Superior temporal gyrus (tissue), 1 donor: ENCODE data around the gene HERC4.
"Not testable (repeated sequence)": the region's sequence is repeated elsewhere in the genome, so short reads cannot be mapped to it uniquely, and the experiment has no call there.

ENCODE experiments used
- DNase-seq: peaks from one replicate; pipeline ENCODE4 v3.0.0-alpha.2; 2016; ENCODE audit errors: extremely low spot score

Gene HERC4

GRCh38 chr10:67969875-67970274 lies 105.2 kb downstream of the HERC4 start:
- no peak for DNase-seq

DNA sequence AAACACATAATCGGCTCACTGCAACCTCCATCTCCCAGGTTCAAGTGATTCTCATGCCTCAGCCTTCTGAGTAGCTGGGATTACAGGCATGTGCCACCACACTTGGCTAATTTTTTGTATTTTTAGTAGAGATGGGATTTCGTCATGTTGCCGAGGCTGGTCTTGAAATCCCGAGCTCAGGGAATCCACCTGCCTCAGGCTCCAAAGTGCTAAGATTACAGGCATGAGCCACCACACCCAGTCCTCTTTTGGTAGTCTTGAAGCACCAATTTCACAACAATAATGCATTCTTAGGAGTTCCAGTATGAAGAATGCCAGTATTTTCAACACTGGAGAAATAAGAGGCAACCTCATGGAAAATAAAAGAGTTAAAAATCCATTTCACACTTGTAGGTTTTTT lies 109.0 kb downstream of the HERC4 start:
- not testable (repeated sequence) for DNase-seq

- no peak for DNase-seq
Measured at GRCh38 chr10:67965456-67965855, 109.6 kb downstream of the HERC4 start.

DNA sequence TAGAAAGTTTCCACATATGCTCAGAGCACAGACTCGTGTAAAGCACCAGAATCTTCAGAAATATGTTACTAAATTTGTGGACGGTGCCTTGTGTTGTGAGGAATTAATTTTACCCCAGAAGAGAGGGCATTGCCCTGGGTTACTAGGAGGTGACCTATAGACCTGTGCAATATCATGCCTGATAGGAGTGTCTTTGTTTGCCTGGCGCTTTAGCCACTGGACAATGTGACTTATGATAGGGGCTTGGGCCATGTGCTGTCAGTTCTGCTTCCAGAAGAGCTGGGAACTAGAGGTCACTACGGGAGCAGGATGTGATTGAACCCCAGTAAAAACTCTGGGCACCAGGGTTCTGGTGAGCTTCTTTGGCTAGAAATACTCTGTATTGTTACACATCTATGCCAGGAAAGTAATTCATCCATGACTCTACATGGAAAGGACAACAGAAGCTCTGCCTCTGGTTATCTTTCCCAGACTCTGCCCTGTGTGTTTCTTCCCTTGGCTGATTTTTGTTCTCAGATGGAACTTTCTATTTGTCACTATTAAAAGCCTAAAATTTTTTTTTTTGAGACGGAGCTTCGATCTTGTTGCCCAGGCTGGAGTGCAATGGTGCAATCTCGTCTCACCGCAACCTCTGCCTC lies 115.1 kb downstream of the HERC4 start:
- no peak for DNase-seq

DNA sequence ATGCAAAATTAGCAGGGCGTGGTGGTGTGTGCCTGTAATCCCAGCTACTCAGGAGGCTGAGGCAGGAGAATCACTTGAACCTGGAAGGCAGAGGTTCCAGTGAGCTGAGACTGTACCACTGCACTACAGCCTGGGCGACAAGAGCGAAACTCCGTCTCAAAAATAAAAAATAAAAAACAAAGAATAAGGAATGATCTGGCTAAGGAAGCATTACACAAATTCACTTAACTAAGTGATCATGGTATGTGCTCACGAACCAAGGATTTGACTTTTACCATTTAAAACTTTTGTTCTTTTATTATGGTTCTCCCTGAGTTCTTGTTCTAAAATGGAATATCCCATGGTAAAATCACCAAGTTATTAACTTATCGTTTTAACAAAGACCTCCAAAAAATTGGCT lies 119.5 kb downstream of the HERC4 start:
- DNase-seq = no peak

DNA sequence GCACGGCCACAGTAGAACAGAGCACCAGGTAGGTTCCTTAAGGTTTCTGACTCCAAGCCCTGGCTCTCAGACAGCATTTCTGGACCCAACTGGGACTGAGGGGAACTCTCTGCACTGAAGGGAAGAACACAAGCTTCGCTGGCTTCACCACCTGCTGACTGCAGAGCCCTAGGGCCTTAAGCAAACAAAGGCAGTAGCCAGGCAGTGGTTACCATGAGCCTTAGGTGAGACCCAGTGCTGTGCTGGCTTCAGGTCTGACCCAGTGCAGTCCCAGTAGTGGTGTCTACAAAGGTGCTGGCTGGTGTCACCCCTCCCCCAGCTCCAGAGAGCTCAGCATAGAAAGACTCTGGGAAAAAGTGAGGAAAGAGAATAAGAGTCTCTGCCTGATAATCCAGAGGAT lies 131.2 kb downstream of the HERC4 start:
- no peak for DNase-seq

DNA sequence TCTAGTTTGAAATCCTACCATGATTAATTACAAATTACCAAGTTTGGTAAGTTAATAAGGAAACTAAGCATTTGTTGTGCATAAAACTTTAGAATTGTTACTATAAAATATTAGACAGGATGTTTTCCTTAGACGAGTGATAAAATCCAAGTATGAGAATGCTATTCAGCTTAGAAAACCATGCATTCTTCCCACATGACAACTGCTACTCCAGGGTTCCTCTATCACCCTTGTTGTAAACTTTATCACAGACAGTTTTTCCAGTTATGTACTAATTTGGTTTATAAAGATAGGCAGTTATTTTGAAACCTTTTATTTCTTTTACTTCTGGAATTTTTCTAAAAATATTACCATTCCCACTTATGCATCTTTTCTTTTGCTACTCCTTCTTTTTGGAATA lies 138.7 kb downstream of the HERC4 start:
- no peak for DNase-seq

GRCh38 chr10:67935223-67935622 lies 139.9 kb downstream of the HERC4 start:
- DNase-seq = no peak

DNA sequence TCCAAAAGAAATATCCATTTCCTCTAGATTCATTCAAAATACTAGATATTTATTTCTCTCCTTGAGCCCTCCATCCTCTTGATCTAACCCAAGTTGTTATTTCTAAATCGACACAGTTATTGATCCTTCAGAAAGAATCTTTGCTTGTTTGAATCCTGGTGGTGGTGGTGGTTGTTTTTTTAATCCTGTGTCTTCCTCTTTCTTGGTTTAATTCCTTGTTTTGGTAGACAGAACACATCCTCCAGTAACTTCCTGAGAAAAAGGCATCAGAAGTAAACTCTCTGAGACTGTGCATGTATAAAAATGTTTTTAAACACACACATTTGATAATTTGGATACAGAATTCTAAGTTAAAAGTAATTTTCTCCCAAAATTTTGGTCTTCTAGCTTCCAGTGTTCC lies 140.7 kb downstream of the HERC4 start:
- DNase-seq = no peak

- DNase-seq = no peak
Measured at GRCh38 chr10:67933199-67933598, 141.9 kb downstream of the HERC4 start.

GRCh38 chr10:67926951-67927350 lies 148.1 kb downstream of the HERC4 start:
- no peak for DNase-seq

DNA sequence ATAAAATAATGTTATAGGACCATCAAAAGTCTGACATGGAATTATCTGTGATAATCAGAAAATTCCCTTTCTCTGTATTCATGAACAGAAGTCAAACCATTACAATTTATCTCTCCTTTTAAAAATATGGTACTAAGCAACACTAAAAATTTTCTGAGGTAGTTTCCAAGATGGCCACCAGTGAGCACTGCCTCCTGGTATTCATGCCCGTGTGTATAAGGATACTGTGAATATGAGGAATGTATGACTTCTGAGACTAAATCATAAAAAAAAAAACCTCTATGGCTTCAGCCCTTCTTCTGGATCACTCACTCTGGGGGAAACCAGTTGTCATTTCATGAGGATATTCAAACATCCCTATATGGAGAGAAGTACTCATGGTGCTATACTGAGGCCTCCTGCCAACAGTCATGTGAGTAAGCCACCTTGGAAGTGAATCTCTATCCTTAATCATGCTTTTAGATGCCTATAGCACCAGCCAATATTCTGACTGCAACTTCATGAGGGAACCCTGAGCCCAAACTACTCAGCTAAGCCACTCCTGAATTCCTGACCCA lies 149.6 kb downstream of the HERC4 start:
- no peak for DNase-seq

GRCh38 chr10:67924136-67924535 lies 150.9 kb downstream of the HERC4 start:
- DNase-seq = no peak

GRCh38 chr10:67923551-67923950 lies 151.5 kb downstream of the HERC4 start:
- DNase-seq = no peak

- DNase-seq = no peak
Measured at GRCh38 chr10:67921065-67921464, 154.0 kb downstream of the HERC4 start.

- DNase-seq = no peak
Measured at GRCh38 chr10:67917679-67918078, 157.4 kb downstream of the HERC4 start.

GRCh38 chr10:67917169-67917568 lies 157.9 kb downstream of the HERC4 start:
- no peak for DNase-seq

DNA sequence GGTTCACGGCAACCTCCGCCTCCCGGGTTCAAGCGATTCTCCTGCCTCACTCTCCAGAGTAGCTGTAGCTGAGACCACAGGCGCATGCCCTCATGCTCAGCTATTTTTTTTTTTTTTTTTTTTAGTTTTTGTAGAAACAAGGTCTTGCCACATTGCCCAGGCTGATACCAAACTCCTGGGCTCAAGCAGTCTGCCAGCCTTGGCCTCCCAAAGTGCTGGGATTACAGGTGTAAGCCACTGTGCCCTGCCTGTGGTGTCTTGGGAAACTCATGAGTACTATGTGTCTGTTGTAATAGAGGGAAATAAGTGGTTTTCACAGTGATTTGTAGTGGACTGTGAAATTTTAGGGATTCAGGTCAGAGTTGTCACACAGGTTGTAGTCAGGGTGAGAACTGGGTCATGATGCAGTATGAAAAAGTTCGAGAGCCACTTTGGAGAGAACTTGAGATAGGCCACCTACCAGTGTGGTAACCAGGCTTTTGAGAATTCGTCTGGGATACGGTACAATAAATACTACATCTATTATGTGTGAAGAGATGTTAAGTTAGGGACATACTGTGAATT lies 160.2 kb downstream of the HERC4 start:
- DNase-seq = no peak

- no peak for DNase-seq
Measured at GRCh38 chr10:67912331-67912946, 162.6 kb downstream of the HERC4 start.

DNA sequence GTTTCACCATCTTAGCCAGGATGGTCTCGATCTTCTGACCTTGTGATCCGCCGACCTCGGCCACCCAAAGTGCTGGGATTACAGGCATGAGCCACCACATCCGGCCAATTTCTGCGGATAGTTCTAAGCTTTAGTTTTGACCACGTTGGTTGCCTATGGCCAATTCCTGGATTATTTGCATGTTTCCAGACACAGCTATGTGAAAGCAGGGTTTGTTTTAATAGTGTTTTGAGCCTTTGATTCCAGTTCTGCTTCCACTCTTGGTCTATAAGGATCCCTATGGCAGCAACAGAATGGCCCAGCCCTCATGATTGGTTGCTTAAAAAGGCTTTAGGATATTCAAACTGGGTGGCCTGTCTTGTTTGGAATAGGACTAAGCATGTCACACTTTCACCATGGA lies 171.5 kb downstream of the HERC4 start:
- no peak for DNase-seq

- no peak for DNase-seq
Measured at GRCh38 chr10:67893637-67894036, 181.4 kb downstream of the HERC4 start.

DNA sequence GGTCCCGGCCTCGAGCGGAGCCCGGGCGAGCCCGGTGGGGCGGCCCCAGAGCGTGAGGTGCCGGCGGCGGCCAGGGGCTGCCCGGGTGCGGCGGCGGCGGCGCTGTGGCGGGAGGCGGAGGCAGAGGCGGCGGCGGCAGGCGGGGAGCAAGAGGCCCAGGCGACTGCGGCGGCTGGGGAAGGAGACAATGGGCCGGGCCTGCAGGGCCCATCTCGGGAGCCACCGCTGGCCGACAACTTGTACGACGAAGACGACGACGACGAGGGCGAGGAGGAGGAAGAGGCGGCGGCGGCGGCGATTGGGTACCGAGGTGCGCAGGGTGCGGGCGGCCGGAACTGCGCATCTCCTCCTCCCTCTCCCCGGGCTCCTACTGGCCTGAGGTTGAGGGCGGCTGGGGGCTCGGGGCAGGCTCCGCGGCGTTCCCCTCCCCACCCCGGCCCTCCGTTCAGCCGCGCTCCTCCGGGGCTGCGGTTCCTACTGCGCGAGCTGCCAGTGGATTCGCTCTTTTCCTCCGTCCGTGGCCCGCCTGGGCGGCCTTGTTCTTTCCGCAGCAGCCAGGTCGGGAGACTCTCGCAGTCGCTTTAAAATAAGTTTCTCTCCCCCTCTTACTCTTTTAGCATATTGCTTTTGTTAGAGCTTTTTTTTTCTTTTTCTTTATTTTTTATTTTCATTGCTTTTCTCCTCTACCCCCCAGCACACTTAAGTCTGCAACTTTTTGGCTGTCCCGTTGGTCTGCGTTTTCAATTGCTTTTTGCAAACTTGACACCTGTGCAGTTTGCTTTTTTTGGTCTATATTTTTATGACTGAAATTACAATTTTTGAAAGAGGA lies 190.0 kb downstream of the HERC4 start:
- peak; percentile 76 for DNase-seq
